Erythroblast (primary cell): ENCODE results near the gene AURKA.

ENCODE experiments used
- GATA1 ChIP-seq: IDR thresholded peaks from 2 replicates; pipeline ENCODE4 v1.6.1; 2011; ENCODE audit warnings: low read depth, mild to moderate bottlenecking, control low read depth, low read length, moderate library complexity
- POLR2A ChIP-seq: IDR thresholded peaks from 2 replicates; pipeline ENCODE4 v1.6.1; 2011; ENCODE audit warnings: mild to moderate bottlenecking, low read length

DNA sequence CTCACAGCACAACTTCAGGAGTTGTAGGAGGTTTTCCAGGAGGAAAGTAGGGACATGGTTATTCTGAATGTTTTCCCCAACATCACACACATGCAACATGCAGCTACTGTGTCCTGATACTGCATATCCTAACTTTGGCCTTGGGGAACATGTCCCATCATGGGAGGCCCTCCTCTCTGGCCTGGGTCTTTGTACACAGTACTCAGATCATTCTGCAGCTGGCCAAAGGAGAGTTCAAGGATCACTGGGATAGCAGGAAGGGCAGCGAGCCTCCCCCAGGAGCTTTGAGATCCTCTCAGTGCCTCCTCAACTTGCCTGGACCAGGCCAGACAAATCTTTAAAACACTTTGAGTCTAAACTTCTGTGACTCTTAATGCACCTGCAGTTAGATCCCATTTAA is 32.9 kb upstream of the AURKA start:
- no peak for TF ChIP-seq POLR2A
- TF ChIP-seq GATA1, result no peak
